GM23248 (cell line): Measurements from ENCODE around the gene INAFM2.

Source experiments
- EZH2 ChIP-seq: fragments of 200-600 bp; sonication (generic); IDR thresholded peaks from 2 replicates; pipeline ENCODE4 v1.6.1; 2018; ENCODE audit warnings: antibody characterized with exemption, mild to moderate bottlenecking; ENCODE audit not compliant: insufficient read depth, poor library complexity, severe bottlenecking
- EZH2phosphoT487 ChIP-seq: fragments of 200-600 bp; sonication (generic); IDR thresholded peaks from 2 replicates; pipeline ENCODE4 v1.6.1; 2018; ENCODE audit warnings: antibody characterized with exemption, moderate library complexity, mild to moderate bottlenecking, low read depth; ENCODE audit not compliant: insufficient read depth

DNA sequence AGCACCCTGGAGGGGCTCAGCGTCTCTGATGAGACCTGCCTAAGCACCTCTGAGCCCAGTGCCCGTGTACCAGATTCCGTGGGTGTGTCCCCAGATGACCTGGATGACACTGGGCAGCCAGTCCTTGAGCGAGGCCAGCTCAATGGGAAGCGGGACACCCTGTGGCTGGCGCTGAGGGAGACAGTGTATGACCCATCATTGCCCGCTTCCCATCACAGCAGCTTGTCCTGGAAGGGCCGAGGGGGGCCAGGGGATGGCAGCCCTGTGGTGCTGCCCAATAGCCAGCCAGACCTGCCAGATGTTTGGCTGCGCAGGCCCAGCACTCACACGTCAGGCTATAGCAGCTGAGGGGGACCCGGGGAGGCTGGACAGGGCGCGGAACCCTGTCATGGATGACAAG, 46.5 kb downstream of the INAFM2 start:
- TF ChIP-seq EZH2 (no peak), EZH2phosphoT487 (no peak)
